GM21717 (cell line): ENCODE data around the gene NUP98.

Experiments used
- ATAC-seq: cut with Tn5 transposase; IDR thresholded peaks from one replicate; pipeline ENCODE4 v1.9.1; 2021; ENCODE audit warnings: mild to moderate bottlenecking, moderate library complexity; ENCODE audit not compliant: unreplicated experiment

The NUP98 gene

GRCh38 chr11:3797329-3798090, at the start of gene NUP98:
NUP98 (minus strand) TSS chr11:3797554; CDS start chr11:3782117, 15,437 bp downstream.
- ATAC-seq: peak; percentile 92

- ATAC-seq: no peak
Observed at GRCh38 chr11:3845670-3846069, 48.3 kb upstream of the NUP98 start.

- ATAC-seq: no peak
Observed at GRCh38 chr11:3845246-3845645, 47.9 kb upstream of the NUP98 start.

GRCh38 chr11:3843326-3843725, 46.0 kb upstream of the NUP98 start:
- ATAC-seq: no peak

- ATAC-seq: peak; percentile 49
Observed at GRCh38 chr11:3841426-3842350, 44.3 kb upstream of the NUP98 start.

GRCh38 chr11:3840870-3841425, 43.6 kb upstream of the NUP98 start, which contains the start of gene RHOG:
RHOG (minus strand) TSS chr11:3840959; CDS start chr11:3828138, 12,821 bp downstream.
- ATAC-seq: peak; percentile 41

GRCh38 chr11:3840004-3840869, 42.9 kb upstream of the NUP98 start:
- peak; percentile 6 for ATAC-seq

GRCh38 chr11:3838504-3838903, 41.1 kb upstream of the NUP98 start:
- no peak for ATAC-seq

- no peak for ATAC-seq
Observed at GRCh38 chr11:3837793-3838192, 40.4 kb upstream of the NUP98 start.

- ATAC-seq: no peak
Observed at GRCh38 chr11:3836903-3837302, 39.5 kb upstream of the NUP98 start.

GRCh38 chr11:3835751-3836150, 38.4 kb upstream of the NUP98 start:
- no peak for ATAC-seq

- ATAC-seq: no peak
Observed at GRCh38 chr11:3834664-3835461, 37.5 kb upstream of the NUP98 start.

- no peak for ATAC-seq
Observed at GRCh38 chr11:3834349-3834663, 37.0 kb upstream of the NUP98 start.

- no peak for ATAC-seq
Observed at GRCh38 chr11:3833449-3833848, 36.1 kb upstream of the NUP98 start.

- no peak for ATAC-seq
Observed at GRCh38 chr11:3832816-3833215, 35.5 kb upstream of the NUP98 start.

GRCh38 chr11:3831378-3832239, 34.3 kb upstream of the NUP98 start:
- ATAC-seq: no peak

- no peak for ATAC-seq
Observed at GRCh38 chr11:3830730-3831129, 33.4 kb upstream of the NUP98 start.

GRCh38 chr11:3830088-3830487, 32.7 kb upstream of the NUP98 start:
- no peak for ATAC-seq
